K562 (cell line): Measurements from ENCODE around the gene INTS1. TPM values are rescaled to one million over a fixed set of nuclear protein-coding genes. Genes with fewer than 3 reads are reported as not detected.
A peak's percentile ranks its signal among the peaks of the same experiment; 100 is the strongest.

ENCODE experiments used
- CREM ChIP-seq: IDR thresholded peaks from 2 replicates; pipeline ENCODE4 v1.6.1; 2014; ENCODE audit warnings: antibody characterized with exemption, low read depth
- E2F1 ChIP-seq: sonication (generic); formaldehyde crosslinking; IDR thresholded peaks from 2 replicates; pipeline ENCODE4 v1.8.1; 2023; ENCODE audit warnings: mild to moderate bottlenecking, missing genetic modification reagents, moderate library complexity
- ETS2 ChIP-seq: IDR thresholded peaks from 2 replicates; pipeline ENCODE4 v1.6.1; 2016; ENCODE audit warnings: borderline replicate concordance, missing genetic modification characterization, mild to moderate bottlenecking, moderate library complexity, missing compliant biosample characterization; ENCODE audit not compliant: poor library complexity, severe bottlenecking
- FOS ChIP-seq: IDR thresholded peaks from 3 replicates; pipeline ENCODE4 v1.6.1; 2011; ENCODE audit not compliant: insufficient read length; ENCODE audit errors: extremely low read depth
- FOXA3 ChIP-seq, 2 experiments: fragments of 450-650 bp in 1 of 2; sonication (generic) in 1 of 2; formaldehyde crosslinking; IDR thresholded peaks in 1 of 2; conservative IDR thresholded peaks in 1 of 2; 2 replicates each; pipeline versions ENCODE4 v1.4.0 to v1.8.0; 2020 to 2022; ENCODE audit warnings: mild to moderate bottlenecking in 2 of 2, missing genetic modification reagents in 1 of 2
- FOXM1 ChIP-seq, 2 experiments: fragments of 450-650 bp in 1 of 2; sonication (generic) in 1 of 2; formaldehyde crosslinking in 1 of 2; IDR thresholded peaks; 2 replicates each; pipeline versions ENCODE4 v1.6.1 to v1.9.0; 2017 to 2022; ENCODE audit warnings: low read depth in 2 of 2, mild to moderate bottlenecking in 2 of 2, missing genetic modification reagents in 1 of 2, moderate library complexity in 1 of 2
- KDM1A ChIP-seq, 2 experiments: fragments of 450-650 bp; IDR thresholded peaks; 2 replicates each; pipeline ENCODE4 v1.6.1; 2016; ENCODE audit warnings: mild to moderate bottlenecking in 2 of 2
- MNT ChIP-seq, 2 experiments: fragments of 450-650 bp; conservative IDR thresholded peaks; 2 replicates each; pipeline ENCODE4 v1.6.1; 2017; ENCODE audit warnings: mild to moderate bottlenecking in 2 of 2, moderate library complexity in 2 of 2
- RBBP5 ChIP-seq: fragments of 200-600 bp; sonication (generic); IDR thresholded peaks from 2 replicates; pipeline ENCODE4 v1.6.1; 2012; ENCODE audit warnings: borderline replicate concordance, mild to moderate bottlenecking, low read length, control low read depth, inconsistent platforms; ENCODE audit not compliant: insufficient read depth, poor library complexity, severe bottlenecking
- SMARCA4 ChIP-seq: fragments of 450-650 bp; IDR thresholded peaks from 2 replicates; pipeline ENCODE4 v1.6.1; 2016
- TEAD1 ChIP-seq, 2 experiments: fragments of 450-650 bp in 1 of 2; sonication (generic) in 1 of 2; formaldehyde crosslinking; IDR thresholded peaks; 2 replicates each; pipeline versions ENCODE4 v1.4.0 to v1.8.0; 2020 to 2022; ENCODE audit warnings: mild to moderate bottlenecking in 2 of 2, missing genetic modification reagents in 1 of 2
- TEAD4 ChIP-seq, 2 experiments: sonication (generic) in 1 of 2; formaldehyde crosslinking in 1 of 2; IDR thresholded peaks; 2 replicates each; pipeline versions ENCODE4 v1.6.1 to v1.8.0; 2012 to 2022; ENCODE audit warnings: borderline replicate concordance in 1 of 2, inconsistent platforms in 1 of 2, low read length in 1 of 2, mild to moderate bottlenecking in 1 of 2, missing genetic modification reagents in 1 of 2
- ZBTB11 ChIP-seq, 3 experiments: fragments of 200-800 bp in 1 of 3; fragments of 250-450 bp in 1 of 3; fragments of 450-650 bp in 1 of 3; sonication (Bioruptor Pico) in 1 of 3; sonication (Bioruptor generic) in 1 of 3; formaldehyde crosslinking in 1 of 3; IDR thresholded peaks; 2 replicates each; pipeline versions ENCODE4 v1.6.1 to v1.8.0; 2016 to 2022; ENCODE audit warnings: mild to moderate bottlenecking in 2 of 3, missing genetic modification characterization in 2 of 3, missing compliant biosample characterization in 1 of 3, moderate library complexity in 1 of 3
- ZBTB7A ChIP-seq: IDR thresholded peaks from 2 replicates; pipeline ENCODE4 v1.6.1; 2011; ENCODE audit warnings: low read depth, mild to moderate bottlenecking, low read length, moderate library complexity, borderline replicate concordance; ENCODE audit not compliant: control insufficient read depth
- ZFX ChIP-seq: sonication (generic); formaldehyde crosslinking; IDR thresholded peaks from 2 replicates; pipeline ENCODE4 v1.8.0; 2022; ENCODE audit warnings: mild to moderate bottlenecking, missing genetic modification reagents, moderate library complexity
- ZNF121 ChIP-seq: sonication (generic); formaldehyde crosslinking; conservative IDR thresholded peaks from 2 replicates; pipeline ENCODE4 v1.8.0; 2022; ENCODE audit warnings: missing genetic modification reagents
- ZNF23 ChIP-seq: fragments of 250-450 bp; sonication (Bioruptor Pico); IDR thresholded peaks from 2 replicates; pipeline ENCODE4 v1.4.0; 2020; ENCODE audit warnings: mild to moderate bottlenecking
- ZNF778 ChIP-seq: fragments of 450-650 bp; formaldehyde crosslinking; IDR thresholded peaks from 2 replicates; pipeline ENCODE4 v1.4.0; 2020; ENCODE audit warnings: mild to moderate bottlenecking, moderate library complexity
- polyA plus RNA-seq, 8 experiments: library from polyadenylated mRNA; depleted of rRNA in 4 of 8; stranded (reverse) in 5 of 8; unstranded in 3 of 8; fragments of >200 nt; fragmentation: Nextera tagmentation in 2 of 8; fragmentation: Illumina TruSeq in 1 of 8; extraction: Ambion mirVana in 2 of 8; extraction: Trizol in 1 of 8; gene quantifications; 2 replicates each; pipeline versions ENCODE4 v1.2.1 to v1.2.3, GENCODE V29; 2011 to 2014; ENCODE audit warnings: inconsistent platforms in 1 of 8, missing spikeins in 1 of 8
- total RNA-seq, 7 experiments: library from RNA; depleted of rRNA in 6 of 7; stranded (reverse); fragments of >200 nt in 6 of 7; fragmentation: Illumina TruSeq in 2 of 7; extraction: Trizol in 2 of 7; gene quantifications; 2 replicates each; pipeline versions ENCODE4 v1.2.1 to v1.2.3, GENCODE V29; 2011 to 2021; ENCODE audit warnings: low replicate concordance in 1 of 7

INTS1 gene
- total and polyA plus RNA-seq, 9 of the 15 experiments (the other 6 are each of a cell fraction or from before 2014, with no cell fraction given): 0.34 to 119 (median 18.5) TPM

- peak; percentile 71 for TF ChIP-seq TEAD4 (IDR thresholded peaks at IDR 0.05; ENCODE audit: low read length)
- TF ChIP-seq TEAD4 (CRISPR knock-in tag; IDR thresholded peaks at IDR 0.05; ENCODE audit: borderline replicate concordance): no peak
- TF ChIP-seq CREM: peak; percentile 67
- TF ChIP-seq RBBP5: peak; percentile 2
- TF ChIP-seq FOXA3 (CRISPR knock-in tag; conservative IDR thresholded peaks at IDR 0.05 in 1 of 2, IDR thresholded peaks at IDR 0.05 in 1 of 2): peak; percentile 71 to 95
- TF ChIP-seq ZNF121: no peak
- TF ChIP-seq ZNF23 (CRISPR knock-in tag): no peak
- TF ChIP-seq SMARCA4: peak; percentile 55
- no peak for TF ChIP-seq E2F1 (CRISPR knock-in tag)
- no peak for TF ChIP-seq KDM1A (IDR thresholded peaks at IDR 0.05)
- peak; percentile 44; the same call in 1 of the 2 replicates for TF ChIP-seq ZFX (CRISPR knock-in tag)
- TF ChIP-seq ZBTB11 (CRISPR knock-in tag; IDR thresholded peaks at IDR 0.05): 0 out of 6 replicates have a peak, but pooled peaks of 1 of the 3 experiments have one; percentile 21
- TF ChIP-seq MNT (conservative IDR thresholded peaks at IDR 0.05): peak; percentile 14 to 47
- peak; percentile 51; the same call in 1 of the 2 replicates for TF ChIP-seq ZBTB7A
- TF ChIP-seq ETS2: no peak
- TF ChIP-seq FOXM1 (IDR thresholded peaks at IDR 0.05; ENCODE audit: low read depth): no peak
- 0 out of 2 replicates have a peak, but pooled peaks have one; percentile 15 for TF ChIP-seq FOXM1 (CRISPR knock-in tag; IDR thresholded peaks at IDR 0.05; ENCODE audit: low read depth)
- peak; percentile 61 for TF ChIP-seq FOS
- TF ChIP-seq ZNF778 (CRISPR knock-in tag): no peak
- peak; percentile 96 to 99 for TF ChIP-seq TEAD1 (CRISPR knock-in tag; IDR thresholded peaks at IDR 0.05)
Measured at GRCh38 chr7:1536743-1537534, 32.8 kb upstream of the INTS1 start (continued).
